Kidney epithelial cell (primary cell): ENCODE results near the gene SDCCAG8. TPM values are rescaled to one million over a fixed set of nuclear protein-coding genes. Genes with fewer than 3 reads are reported as not detected.

Experiments
- DNase-seq: peaks from one replicate; pipeline ENCODE4 v3.0.0-alpha.2; 2010; ENCODE audit warnings: low read depth
- H3K27me3 ChIP-seq: 2 replicates; pipeline ENCODE4 v1.6.0; 2011; ENCODE audit warnings: low read length; ENCODE audit not compliant: control insufficient read depth, insufficient read depth
- H3K36me3 ChIP-seq: 2 replicates; pipeline ENCODE4 v1.5.1; 2011; ENCODE audit warnings: low read length; ENCODE audit not compliant: control insufficient read depth, insufficient read depth
- H3K4me3 ChIP-seq: 2 replicates; pipeline ENCODE4 v1.5.1; 2011; ENCODE audit warnings: low read depth, mild to moderate bottlenecking, control low read depth, low read length
- total RNA-seq: library from RNA; depleted of rRNA; stranded (reverse); fragments of >200 nt; gene quantifications from 2 replicates; pipeline ENCODE4 v1.2.3, GENCODE V29; 2015
- TF ChIP-seq, protein P1 (sequence below): IDR thresholded peaks from 2 replicates; pipeline ENCODE4 v1.5.1; 2011; ENCODE audit warnings: mild to moderate bottlenecking, moderate library complexity, low read length, control low read depth, inconsistent platforms; ENCODE audit not compliant: insufficient read depth, poor library complexity, severe bottlenecking

SDCCAG8 gene
- total RNA-seq, 1 donor from 2014 or later = 46.9 TPM

DNA sequence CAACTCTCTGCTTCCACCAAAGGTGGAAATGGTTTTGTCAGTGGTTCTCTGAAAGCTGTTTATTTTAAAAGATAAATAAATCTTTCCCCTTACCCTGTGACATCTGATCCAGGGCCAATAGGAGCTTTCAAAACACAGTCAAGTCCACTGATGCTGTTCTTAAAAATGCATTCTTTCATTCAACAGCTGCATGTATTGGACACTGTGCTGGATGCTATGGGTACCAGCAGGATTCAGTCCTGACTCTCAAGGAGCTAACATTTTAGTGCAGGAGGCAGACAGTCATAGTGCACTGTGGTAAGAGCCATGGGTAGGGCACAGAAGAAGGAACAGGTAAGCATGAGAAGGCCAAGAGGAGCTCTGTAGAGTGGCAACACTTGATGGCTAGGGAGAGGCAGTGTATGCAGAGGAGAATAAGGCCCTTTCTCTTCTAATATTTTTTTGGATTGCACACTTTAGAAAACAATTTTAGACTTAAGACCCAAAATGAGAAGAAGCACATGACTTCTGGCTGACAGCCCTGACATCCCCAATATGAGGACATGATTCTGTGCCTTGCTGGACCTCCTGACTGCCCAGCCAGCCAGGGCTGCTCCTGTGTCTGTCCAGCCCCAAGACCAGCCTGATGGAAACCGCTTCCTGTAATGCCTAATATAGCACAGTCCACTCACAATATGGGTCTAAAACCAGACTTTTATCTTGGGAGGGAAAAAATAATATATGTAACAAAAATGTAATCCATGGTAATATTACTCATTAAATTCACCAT lies 207.3 kb downstream of the SDCCAG8 start:
- Histone ChIP-seq H3K36me3 (no peaks in the 10 kb centered on the region), H3K27me3 (no peaks in the 10 kb centered on the region), H3K4me3 (no peak overlapping the region)
- no peak for DNase-seq
- TF ChIP-seq, protein P1, sequence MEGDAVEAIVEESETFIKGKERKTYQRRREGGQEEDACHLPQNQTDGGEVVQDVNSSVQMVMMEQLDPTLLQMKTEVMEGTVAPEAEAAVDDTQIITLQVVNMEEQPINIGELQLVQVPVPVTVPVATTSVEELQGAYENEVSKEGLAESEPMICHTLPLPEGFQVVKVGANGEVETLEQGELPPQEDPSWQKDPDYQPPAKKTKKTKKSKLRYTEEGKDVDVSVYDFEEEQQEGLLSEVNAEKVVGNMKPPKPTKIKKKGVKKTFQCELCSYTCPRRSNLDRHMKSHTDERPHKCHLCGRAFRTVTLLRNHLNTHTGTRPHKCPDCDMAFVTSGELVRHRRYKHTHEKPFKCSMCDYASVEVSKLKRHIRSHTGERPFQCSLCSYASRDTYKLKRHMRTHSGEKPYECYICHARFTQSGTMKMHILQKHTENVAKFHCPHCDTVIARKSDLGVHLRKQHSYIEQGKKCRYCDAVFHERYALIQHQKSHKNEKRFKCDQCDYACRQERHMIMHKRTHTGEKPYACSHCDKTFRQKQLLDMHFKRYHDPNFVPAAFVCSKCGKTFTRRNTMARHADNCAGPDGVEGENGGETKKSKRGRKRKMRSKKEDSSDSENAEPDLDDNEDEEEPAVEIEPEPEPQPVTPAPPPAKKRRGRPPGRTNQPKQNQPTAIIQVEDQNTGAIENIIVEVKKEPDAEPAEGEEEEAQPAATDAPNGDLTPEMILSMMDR = no peak

DNA sequence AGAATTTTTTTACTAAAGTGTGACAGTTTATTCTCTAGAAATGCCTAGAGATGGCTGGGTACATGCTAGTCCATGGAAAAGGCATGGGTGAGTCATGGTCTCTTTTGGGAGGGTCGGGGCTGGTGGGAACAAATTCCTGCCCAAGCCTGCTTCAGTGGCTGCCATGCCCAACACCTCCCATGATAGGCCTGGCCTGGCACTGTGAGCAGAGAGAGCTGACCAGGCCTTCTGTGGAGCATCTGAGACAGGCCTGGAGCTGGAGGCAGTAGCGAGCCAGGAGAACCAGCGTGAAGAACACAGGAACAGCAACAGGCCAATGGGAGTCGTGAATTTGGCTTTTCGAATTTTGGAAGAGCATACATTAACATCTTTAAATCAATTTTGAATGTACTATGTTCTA lies 209.2 kb downstream of the SDCCAG8 start:
- H3K4me3 ChIP-seq = no peak overlapping the region
- TF ChIP-seq, protein P1 = no peak
- no peak for DNase-seq
- no peaks in the 10 kb centered on the region for H3K36me3 ChIP-seq
- no peaks in the 10 kb centered on the region for H3K27me3 ChIP-seq

DNA sequence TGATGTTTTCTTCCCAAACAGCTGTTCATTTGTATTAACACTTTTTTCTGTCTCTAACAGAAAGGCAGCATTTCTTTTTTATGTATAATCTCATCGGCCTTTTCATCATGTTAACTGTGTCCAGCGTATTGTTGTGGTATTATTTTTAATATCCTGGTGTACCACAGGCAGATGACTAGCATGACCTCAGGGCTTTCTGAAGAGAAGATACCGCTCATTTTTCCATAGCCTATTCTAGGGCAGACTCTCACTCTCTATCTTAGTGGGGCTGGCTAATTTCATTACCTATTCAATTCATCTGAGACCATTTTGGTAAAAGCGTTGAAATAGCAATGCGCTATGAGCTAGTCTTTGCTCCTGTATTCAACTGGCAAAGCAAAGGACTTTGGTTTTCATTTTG lies 209.9 kb downstream of the SDCCAG8 start:
- Histone ChIP-seq H3K36me3 (no peaks in the 10 kb centered on the region), H3K4me3 (no peak overlapping the region), H3K27me3 (no peaks in the 10 kb centered on the region)
- DNase-seq = no peak
- TF ChIP-seq, protein P1 = no peak

DNA sequence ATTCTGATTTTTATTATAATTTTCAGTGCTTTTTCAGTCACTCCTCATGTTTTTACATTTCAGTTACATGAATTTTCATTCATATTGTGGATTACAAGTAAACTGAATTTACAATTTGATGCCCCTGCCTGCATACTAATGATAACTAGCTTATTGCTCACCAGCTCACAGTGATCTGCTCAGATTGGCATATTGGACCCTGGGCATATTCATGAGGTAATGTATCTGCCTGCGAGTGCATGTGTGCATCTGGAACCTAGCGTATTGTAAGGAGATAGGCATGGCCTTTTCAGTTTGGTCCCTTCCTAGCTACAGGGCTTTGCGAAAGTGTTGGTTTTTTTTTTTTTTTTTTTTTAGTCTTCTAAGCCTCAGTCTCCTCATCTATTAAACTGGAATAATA lies 213.7 kb downstream of the SDCCAG8 start:
- TF ChIP-seq, protein P1 = no peak
- Histone ChIP-seq H3K4me3 (no peak overlapping the region), H3K36me3 (no peaks in the 10 kb centered on the region), H3K27me3 (no peaks in the 10 kb centered on the region)
- DNase-seq = no peak

DNA sequence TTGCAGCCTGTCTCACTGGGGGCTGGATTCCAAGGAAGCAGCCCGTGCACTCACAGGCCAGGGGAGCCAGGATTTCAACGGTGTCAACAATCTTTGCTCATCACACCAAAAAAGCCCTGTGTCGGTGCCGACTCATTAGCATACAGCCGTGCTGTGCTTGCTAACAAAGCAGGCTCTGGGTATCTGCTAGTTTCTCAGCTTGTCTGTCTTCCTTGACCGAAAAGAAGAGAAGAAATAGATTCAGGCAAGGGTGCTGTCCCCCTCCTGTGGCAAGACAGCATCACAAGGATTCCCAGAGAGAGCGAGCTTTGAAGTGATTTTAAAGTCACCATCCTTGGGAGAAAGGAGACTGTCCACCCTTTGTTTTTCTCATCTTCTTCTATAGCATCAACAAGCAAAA lies 214.7 kb downstream of the SDCCAG8 start:
- TF ChIP-seq, protein P1 = no peak
- Histone ChIP-seq H3K4me3 (no peak overlapping the region), H3K27me3 (no peaks in the 10 kb centered on the region), H3K36me3 (no peaks in the 10 kb centered on the region)
- DNase-seq = no peak
